ENCODE results near the gene VASH2. TPM values are rescaled to one million over a fixed set of nuclear protein-coding genes. Genes with fewer than 3 reads are reported as not detected.
"Not testable (repeated sequence)": the region's sequence is repeated elsewhere in the genome, so short reads cannot be mapped to it uniquely, and the experiment has no call there.

The VASH2 gene
- total RNA-seq, 1 donor from 2014 or later, result 1.2 TPM

DNA sequence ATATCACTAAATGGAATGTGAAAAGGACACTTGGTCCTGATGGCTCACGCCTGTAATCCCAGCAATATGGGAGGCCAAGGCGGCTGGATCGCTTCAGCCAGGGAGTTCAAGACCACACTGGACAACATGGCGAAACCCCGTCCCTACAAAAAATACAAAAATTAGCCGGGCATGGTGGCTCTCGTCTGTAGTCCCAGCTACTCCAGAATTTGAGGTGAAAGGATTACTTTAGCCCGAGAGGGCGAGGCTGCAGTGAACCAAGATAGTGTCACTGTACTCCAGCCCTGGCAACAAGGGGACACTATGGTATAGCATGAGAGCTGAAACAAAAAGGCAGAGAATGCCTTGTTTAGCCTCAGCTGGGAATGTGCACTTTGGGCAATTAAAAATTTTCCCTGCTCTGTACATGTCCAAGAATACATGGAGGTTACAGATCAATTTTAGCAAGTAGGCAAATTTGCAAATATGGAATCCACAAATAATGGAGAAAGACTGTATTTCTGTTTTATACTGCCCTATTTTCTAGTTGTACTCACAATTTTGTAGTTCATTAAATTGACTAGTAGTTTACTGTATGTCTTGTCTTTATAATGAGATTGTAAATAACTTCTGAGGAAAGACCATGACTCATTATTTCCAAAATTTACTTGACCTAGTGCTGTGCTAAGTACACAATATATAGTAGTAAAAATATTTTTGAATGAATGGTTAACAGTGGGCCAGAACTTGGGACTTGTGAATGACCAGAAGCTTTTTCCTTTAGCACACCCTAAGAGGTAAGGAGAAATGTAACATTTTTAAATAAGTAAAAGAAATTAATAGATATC is 67.3 kb downstream of the VASH2 start:
- H3K4me1 ChIP-seq, result peaks cover 32% of the 10 kb centered on the region
- intact Hi-C loops (cut with micrococcal nuclease), result no loop called here
- H3K9me3 ChIP-seq (replicated peaks), result no peaks in the 10 kb centered on the region
- no peak overlapping the region for H3K4me3 ChIP-seq
- DNase-seq, result no peak
- H3K36me3 ChIP-seq, result no peaks in the 10 kb centered on the region
- no peak for TF ChIP-seq CTCF (IDR thresholded peaks at IDR 0.05; ENCODE audit: borderline replicate concordance)
- H3K27ac ChIP-seq (replicated peaks), result no peak overlapping the region
- H3K27me3 ChIP-seq (ENCODE audit: low read depth), result peaks cover 3% of the 10 kb centered on the region

GRCh38 chr1:213019450-213019849 is 69.1 kb downstream of the VASH2 start:
- peaks cover 21% of the 10 kb centered on the region for H3K27me3 ChIP-seq (ENCODE audit: low read depth)
- intact Hi-C loops (cut with micrococcal nuclease), result no loop called here
- no peaks in the 10 kb centered on the region for H3K36me3 ChIP-seq
- H3K4me1 ChIP-seq, result peaks cover 14% of the 10 kb centered on the region
- H3K27ac ChIP-seq (replicated peaks), result no peak overlapping the region
- no peak for DNase-seq
- no peak overlapping the region for H3K4me3 ChIP-seq
- H3K9me3 ChIP-seq (replicated peaks), result no peaks in the 10 kb centered on the region
- TF ChIP-seq CTCF (IDR thresholded peaks at IDR 0.05; ENCODE audit: borderline replicate concordance), result no peak

DNA sequence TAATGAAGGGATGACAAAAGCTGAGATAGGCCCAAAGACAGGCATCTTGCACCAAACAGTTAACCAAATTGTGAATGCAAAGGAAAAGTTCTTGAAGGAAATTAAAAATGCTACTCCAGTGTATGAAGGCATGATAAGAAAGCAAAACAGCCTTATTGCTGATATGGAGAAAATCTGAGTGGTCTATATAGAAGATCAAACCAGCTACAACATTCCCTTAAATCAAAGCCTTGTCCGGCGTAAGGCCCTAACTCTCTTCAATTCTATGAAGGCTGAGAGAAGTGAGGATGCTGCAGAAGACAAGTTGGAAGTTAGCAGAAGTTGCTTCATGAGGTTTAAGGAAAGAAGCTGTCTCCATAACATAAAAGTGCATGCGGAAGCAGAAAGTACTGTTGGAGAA is 69.7 kb downstream of the VASH2 start:
- DNase-seq, result no peak
- Histone ChIP-seq H3K9me3 (replicated peaks) (no peaks in the 10 kb centered on the region), H3K27ac (replicated peaks) (no peak overlapping the region), H3K4me3 (no peak overlapping the region), H3K4me1 (peaks cover 8% of the 10 kb centered on the region), H3K27me3 (ENCODE audit: low read depth) (peaks cover 27% of the 10 kb centered on the region), H3K36me3 (no peaks in the 10 kb centered on the region)
- no peak for TF ChIP-seq CTCF (IDR thresholded peaks at IDR 0.05; ENCODE audit: borderline replicate concordance)
- intact Hi-C loops (cut with micrococcal nuclease), result no loop called here

DNA sequence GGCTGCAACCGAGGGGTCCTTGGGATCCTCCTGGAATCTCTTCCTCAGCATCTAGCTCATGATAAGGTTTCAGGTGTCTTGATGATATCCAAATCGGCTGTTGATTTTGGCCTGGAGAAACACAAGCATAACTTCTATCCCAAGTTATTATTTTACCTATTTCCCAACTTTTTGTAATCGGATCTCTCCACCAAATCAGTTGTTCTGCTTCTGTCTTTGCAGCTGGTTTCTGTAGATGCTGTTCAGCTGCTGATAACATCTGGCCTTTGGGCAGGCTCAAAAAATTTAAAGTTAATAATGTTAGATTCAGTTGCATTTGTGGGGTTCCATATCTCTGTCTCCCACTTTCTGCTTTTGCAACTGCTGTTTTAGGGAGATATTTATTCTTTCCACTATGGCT is 76.7 kb downstream of the VASH2 start:
- H3K36me3 ChIP-seq; DNase-seq; H3K4me1 ChIP-seq; H3K9me3 ChIP-seq (replicated peaks); H3K4me3 ChIP-seq; H3K27ac ChIP-seq (replicated peaks); intact Hi-C loops (cut with micrococcal nuclease): not testable (repeated sequence)
- H3K27me3 ChIP-seq (ENCODE audit: low read depth), result peaks cover 92% of the 10 kb centered on the region

- Histone ChIP-seq H3K9me3 (replicated peaks) (no peaks in the 10 kb centered on the region), H3K36me3 (no peaks in the 10 kb centered on the region), H3K4me1 (no peaks in the 10 kb centered on the region), H3K27me3 (ENCODE audit: low read depth) (peaks cover 80% of the 10 kb centered on the region), H3K27ac (replicated peaks) (no peak overlapping the region), H3K4me3 (no peak overlapping the region)
- no peak for DNase-seq
- intact Hi-C loops (cut with micrococcal nuclease), result no loop called here
- no peak for TF ChIP-seq CTCF (IDR thresholded peaks at IDR 0.05; ENCODE audit: borderline replicate concordance)
Measured at GRCh38 chr1:213032651-213033050, 82.3 kb downstream of the VASH2 start.

DNA sequence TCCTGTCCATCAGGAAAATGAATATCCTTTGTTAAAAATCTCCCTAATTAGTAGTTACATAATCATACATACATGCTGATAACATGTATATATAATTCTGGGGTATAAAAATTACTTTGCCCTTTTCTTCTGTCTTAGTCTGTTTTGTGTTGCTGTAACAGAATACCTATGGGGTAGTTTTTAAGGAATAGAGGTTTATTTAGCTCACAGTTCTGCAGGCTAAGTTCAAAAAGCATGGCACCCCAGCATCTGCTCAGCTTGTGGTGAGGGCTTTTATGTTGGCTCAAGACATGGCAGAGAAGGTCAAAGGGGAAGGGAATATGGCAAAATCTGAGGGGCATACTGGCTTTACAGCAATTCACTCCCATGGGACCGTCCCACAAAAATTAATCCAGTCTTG is 84.4 kb downstream of the VASH2 start:
- no peak overlapping the region for H3K4me3 ChIP-seq
- H3K4me1 ChIP-seq, result no peaks in the 10 kb centered on the region
- intact Hi-C loops (cut with micrococcal nuclease), result no loop called here
- TF ChIP-seq CTCF (IDR thresholded peaks at IDR 0.05; ENCODE audit: borderline replicate concordance), result no peak
- H3K27ac ChIP-seq (replicated peaks), result no peak overlapping the region
- H3K36me3 ChIP-seq, result no peaks in the 10 kb centered on the region
- peaks cover 66% of the 10 kb centered on the region for H3K27me3 ChIP-seq (ENCODE audit: low read depth)
- no peaks in the 10 kb centered on the region for H3K9me3 ChIP-seq (replicated peaks)
- DNase-seq, result no peak

All from left ventricle myocardium inferior (tissue), 1 donor.